Nephron progenitor cell (in vitro differentiated cells): Measurements from ENCODE around the gene MPPE1.
"Not testable (repeated sequence)": the region's sequence is repeated elsewhere in the genome, so short reads cannot be mapped to it uniquely, and the experiment has no call there.

Source experiments
- DNase-seq: peaks from one replicate; pipeline ENCODE4 v3.0.0; 2021
- H3K27ac Mint-ChIP-seq: 2 replicates; pipeline ENCODE4 v1.8.0; 2021; ENCODE audit warnings: mild to moderate bottlenecking, moderate library complexity, mixed read lengths
- H3K27me3 Mint-ChIP-seq: 2 replicates; pipeline ENCODE4 v1.8.0; 2021; ENCODE audit warnings: mild to moderate bottlenecking, low read depth, mixed read lengths; ENCODE audit not compliant: poor library complexity
- H3K36me3 Mint-ChIP-seq: 2 replicates; pipeline ENCODE4 v1.8.0; 2021; ENCODE audit warnings: low read depth, mixed read lengths
- H3K4me1 Mint-ChIP-seq: 2 replicates; pipeline ENCODE4 v1.8.0; 2021; ENCODE audit warnings: mixed read lengths
- H3K4me3 Mint-ChIP-seq: 2 replicates; pipeline ENCODE4 v1.8.0; 2021; ENCODE audit warnings: mild to moderate bottlenecking, moderate library complexity, mixed read lengths
- H3K9me3 Mint-ChIP-seq: 2 replicates; pipeline ENCODE4 v1.8.0; 2021; ENCODE audit warnings: mild to moderate bottlenecking, moderate library complexity, mixed read lengths
- CTCF ChIP-seq: fragments of 200-600 bp; sonication (generic); IDR thresholded peaks from 2 replicates; pipeline ENCODE4 v1.5.0; 2021; ENCODE audit warnings: antibody characterized with exemption

The MPPE1 gene

GRCh38 chr18:11951390-11951851 is 43.3 kb upstream of the MPPE1 start:
- H3K9me3 Mint-ChIP-seq: peaks cover under 1% of the 10 kb centered on the region
- peak overlapping the region; percentile 53 for H3K27ac Mint-ChIP-seq
- H3K27me3 Mint-ChIP-seq: peaks cover 5% of the 10 kb centered on the region
- peak overlapping the region; percentile 11 for H3K4me3 Mint-ChIP-seq
- DNase-seq: peak; percentile 28
- H3K4me1 Mint-ChIP-seq: peaks cover 58% of the 10 kb centered on the region
- TF ChIP-seq CTCF: no peak
- H3K36me3 Mint-ChIP-seq: no peaks in the 10 kb centered on the region

- TF ChIP-seq CTCF: no peak
- no peak for DNase-seq
- peaks cover 63% of the 10 kb centered on the region for H3K4me1 Mint-ChIP-seq
- no peak overlapping the region for H3K27ac Mint-ChIP-seq
- H3K4me3 Mint-ChIP-seq: no peak overlapping the region
- no peaks in the 10 kb centered on the region for H3K9me3 Mint-ChIP-seq
- H3K36me3 Mint-ChIP-seq: no peaks in the 10 kb centered on the region
- peaks cover 5% of the 10 kb centered on the region for H3K27me3 Mint-ChIP-seq
Observed at GRCh38 chr18:11950824-11951223, 42.7 kb upstream of the MPPE1 start.

- Mint-ChIP-seq H3K9me3 (no peaks in the 10 kb centered on the region), H3K4me1 (peaks cover 53% of the 10 kb centered on the region), H3K36me3 (no peaks in the 10 kb centered on the region), H3K27ac (no peak overlapping the region), H3K27me3 (peaks cover 5% of the 10 kb centered on the region), H3K4me3 (peak overlapping the region; percentile 35)
- no peak for DNase-seq
- no peak for TF ChIP-seq CTCF
Observed at GRCh38 chr18:11948852-11949523, 40.9 kb upstream of the MPPE1 start.

- H3K36me3 Mint-ChIP-seq: no peaks in the 10 kb centered on the region
- peak overlapping the region; percentile 81 for H3K4me3 Mint-ChIP-seq
- peaks cover 5% of the 10 kb centered on the region for H3K27me3 Mint-ChIP-seq
- peak; percentile 72 for DNase-seq
- no peaks in the 10 kb centered on the region for H3K9me3 Mint-ChIP-seq
- no peak for TF ChIP-seq CTCF
- H3K4me1 Mint-ChIP-seq: peaks cover 53% of the 10 kb centered on the region
- H3K27ac Mint-ChIP-seq: no peak overlapping the region
Observed at GRCh38 chr18:11947214-11948191, 39.4 kb upstream of the MPPE1 start.

GRCh38 chr18:11946756-11947155 is 38.6 kb upstream of the MPPE1 start:
- H3K4me3 Mint-ChIP-seq: peak overlapping the region; percentile 58
- no peaks in the 10 kb centered on the region for H3K9me3 Mint-ChIP-seq
- H3K4me1 Mint-ChIP-seq: peaks cover 46% of the 10 kb centered on the region
- peak overlapping the region; percentile 60 for H3K27ac Mint-ChIP-seq
- peaks cover 2% of the 10 kb centered on the region for H3K27me3 Mint-ChIP-seq
- DNase-seq: no peak
- no peak for TF ChIP-seq CTCF
- H3K36me3 Mint-ChIP-seq: no peaks in the 10 kb centered on the region

GRCh38 chr18:11945834-11946659 is 37.9 kb upstream of the MPPE1 start:
- H3K27me3 Mint-ChIP-seq, DNase-seq, H3K9me3 Mint-ChIP-seq, H3K36me3 Mint-ChIP-seq: not testable (repeated sequence)
- peak overlapping the region; percentile 58 for H3K4me3 Mint-ChIP-seq
- H3K27ac Mint-ChIP-seq: peak overlapping the region; percentile 60
- H3K4me1 Mint-ChIP-seq: peaks cover 40% of the 10 kb centered on the region
